Natural killer cell (primary cell): ENCODE data around the gene FRMD3. TPM values are rescaled to one million over a fixed set of nuclear protein-coding genes. Genes with fewer than 3 reads are reported as not detected.

ENCODE experiments used
- ATAC-seq, 3 donors: fragments of 150-1000 bp in 2 of 3; fragments of 200-7000 bp in 1 of 3; cut with Tn5 transposase; 1 replicate in 1 of 3; 2 replicates in 2 of 3; pipeline ENCODE4 v1.10.0; 2021; ENCODE audit warnings: mild to moderate bottlenecking in 2 of 3, moderate library complexity in 2 of 3
- DNase-seq, 2 donors: peaks; one replicate each; pipeline versions ENCODE4 v3.0.0 to v3.0.0-alpha.2; 2013 to 2021; ENCODE audit warnings: mixed read lengths in 1 of 2
- H3K27ac ChIP-seq: one replicate; pipeline ENCODE4 v1.5.1; 2013; ENCODE audit warnings: mild to moderate bottlenecking, low read length
- H3K27me3 ChIP-seq: one replicate; pipeline ENCODE4 v1.6.1; 2013; ENCODE audit warnings: low read length; ENCODE audit not compliant: control insufficient read depth, insufficient read depth
- H3K36me3 ChIP-seq: one replicate; pipeline ENCODE4 v1.6.1; 2013; ENCODE audit warnings: low read length; ENCODE audit not compliant: control insufficient read depth, insufficient read depth
- H3K4me1 ChIP-seq: one replicate; pipeline ENCODE4 v1.6.1; 2013; ENCODE audit warnings: low read length; ENCODE audit not compliant: control insufficient read depth, insufficient read depth
- H3K4me3 ChIP-seq: one replicate; pipeline ENCODE4 v1.5.1; 2013; ENCODE audit warnings: low read length
- H3K9me3 ChIP-seq: one replicate; pipeline ENCODE4 v1.6.1; 2013; ENCODE audit warnings: low read length; ENCODE audit not compliant: control insufficient read depth, insufficient read depth
- H3K27ac Mint-ChIP-seq, 2 donors: one replicate each; pipeline ENCODE4 v1.8.0; 2022; ENCODE audit warnings: mild to moderate bottlenecking in 2 of 2, mixed read lengths in 2 of 2, moderate library complexity in 1 of 2
- H3K27me3 Mint-ChIP-seq, 2 donors: one replicate each; pipeline ENCODE4 v1.8.0; 2022; ENCODE audit warnings: low read depth in 2 of 2, mixed read lengths in 2 of 2
- H3K36me3 Mint-ChIP-seq: one replicate; pipeline ENCODE4 v1.8.0; 2022; ENCODE audit warnings: mixed read lengths
- H3K4me1 Mint-ChIP-seq, 2 donors: one replicate each; pipeline ENCODE4 v1.8.0; 2022; ENCODE audit warnings: mixed read lengths in 2 of 2
- H3K4me3 Mint-ChIP-seq: one replicate; pipeline ENCODE4 v1.8.0; 2022; ENCODE audit warnings: mild to moderate bottlenecking, moderate library complexity, mixed read lengths
- H3K9me3 Mint-ChIP-seq, 2 donors: one replicate each; pipeline ENCODE4 v1.8.0; 2022; ENCODE audit warnings: mixed read lengths in 2 of 2
- WGBS: methylation state at CpG from one replicate; pipeline ENCODE4 v1.1.7; 2013; ENCODE audit warnings: missing lambda C conversion rate; ENCODE audit not compliant: insufficient coverage; 5-methylcytosine and 5-hydroxymethylcytosine counted together
- intact Hi-C: fragments of 100-400 bp; cut with micrococcal nuclease; formaldehyde crosslinking; loops from one replicate; pipeline ENCODE4 v1.14.2; 2022
- total RNA-seq, 4 donors: library from RNA; stranded (reverse); fragments of 120-200 nt in 1 of 4; gene quantifications; one replicate each; pipeline versions ENCODE4 v1.2.3 to v1.2.4, GENCODE V29; 2013 to 2022
- TF ChIP-seq, protein P1 (sequence below): fragments of 200-600 bp; IDR thresholded peaks from one replicate; pipeline ENCODE4 v1.8.0; 2022; ENCODE audit warnings: antibody characterized with exemption

Gene FRMD3
- total RNA-seq, 3 donors from 2014 or later (not counting 1 experiment from before 2014, with no cell fraction given): 1.2 to 2.4 (median 2.1) TPM

DNA sequence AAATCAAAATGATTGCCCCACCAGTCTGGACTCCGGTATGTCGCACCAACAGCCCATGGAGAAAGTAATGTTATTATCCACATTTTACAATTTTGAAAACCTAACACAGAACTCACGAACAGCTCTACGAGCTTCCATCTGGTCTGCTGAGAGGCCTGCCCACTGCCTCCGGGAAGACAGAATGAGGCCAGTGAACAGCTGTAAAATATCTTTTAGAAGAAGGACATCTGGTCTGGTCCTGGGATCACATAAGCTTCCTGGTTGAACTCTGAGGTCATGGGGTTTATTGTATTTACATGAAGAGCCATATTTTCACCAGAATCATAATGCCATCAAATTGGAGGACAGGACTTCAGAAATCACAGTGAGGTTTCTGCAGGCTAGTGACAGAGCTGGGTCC is 89.0 kb downstream of the FRMD3 start:
- ATAC-seq: no peak
- H3K9me3 Mint-ChIP-seq: no peaks in the 10 kb centered on the region

DNA sequence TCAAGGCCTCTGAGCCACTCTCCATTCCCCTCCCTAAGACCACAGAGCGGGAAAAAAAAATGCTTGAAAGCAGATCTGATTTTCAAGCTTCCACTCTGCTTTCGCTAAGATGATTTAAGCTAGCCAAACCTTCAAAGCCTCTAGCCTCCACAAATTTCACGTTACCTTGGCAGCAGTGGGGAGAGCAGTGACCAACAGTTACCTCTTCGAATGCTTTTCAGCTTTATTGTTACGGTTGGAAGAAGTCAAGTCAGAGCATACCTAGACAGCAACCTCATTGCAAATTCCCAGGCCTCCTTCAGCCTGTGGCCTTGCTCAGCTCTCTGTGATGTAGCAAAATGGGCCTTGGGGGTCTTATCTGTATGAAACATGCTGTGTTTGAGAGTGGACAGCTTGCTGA is 89.6 kb downstream of the FRMD3 start:
- Histone ChIP-seq H3K27ac (no peak overlapping the region), H3K4me1 (no peaks in the 10 kb centered on the region), H3K9me3 (no peaks in the 10 kb centered on the region), H3K27me3 (no peaks in the 10 kb centered on the region), H3K4me3 (no peak overlapping the region), H3K36me3 (no peaks in the 10 kb centered on the region)
- TF ChIP-seq, protein P1, sequence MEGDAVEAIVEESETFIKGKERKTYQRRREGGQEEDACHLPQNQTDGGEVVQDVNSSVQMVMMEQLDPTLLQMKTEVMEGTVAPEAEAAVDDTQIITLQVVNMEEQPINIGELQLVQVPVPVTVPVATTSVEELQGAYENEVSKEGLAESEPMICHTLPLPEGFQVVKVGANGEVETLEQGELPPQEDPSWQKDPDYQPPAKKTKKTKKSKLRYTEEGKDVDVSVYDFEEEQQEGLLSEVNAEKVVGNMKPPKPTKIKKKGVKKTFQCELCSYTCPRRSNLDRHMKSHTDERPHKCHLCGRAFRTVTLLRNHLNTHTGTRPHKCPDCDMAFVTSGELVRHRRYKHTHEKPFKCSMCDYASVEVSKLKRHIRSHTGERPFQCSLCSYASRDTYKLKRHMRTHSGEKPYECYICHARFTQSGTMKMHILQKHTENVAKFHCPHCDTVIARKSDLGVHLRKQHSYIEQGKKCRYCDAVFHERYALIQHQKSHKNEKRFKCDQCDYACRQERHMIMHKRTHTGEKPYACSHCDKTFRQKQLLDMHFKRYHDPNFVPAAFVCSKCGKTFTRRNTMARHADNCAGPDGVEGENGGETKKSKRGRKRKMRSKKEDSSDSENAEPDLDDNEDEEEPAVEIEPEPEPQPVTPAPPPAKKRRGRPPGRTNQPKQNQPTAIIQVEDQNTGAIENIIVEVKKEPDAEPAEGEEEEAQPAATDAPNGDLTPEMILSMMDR: no peak
- WGBS: 93% methylated on average over 5 of the region's 5 CpGs
- DNase-seq (no peak), ATAC-seq (no peak)
- Mint-ChIP-seq H3K4me1 (no peaks in the 10 kb centered on the region), H3K27ac (no peak overlapping the region), H3K4me3 (no peak overlapping the region), H3K36me3 (no peaks in the 10 kb centered on the region), H3K27me3 (no peaks in the 10 kb centered on the region), H3K9me3 (no peaks in the 10 kb centered on the region)
- intact Hi-C loops: no loop called here

More for the DNA sequence above, 89.0 kb downstream of the FRMD3 start:
- 100% methylated on average over 5 of the region's 5 CpGs for WGBS
- Histone ChIP-seq H3K36me3 (no peaks in the 10 kb centered on the region), H3K4me1 (no peaks in the 10 kb centered on the region), H3K4me3 (no peak overlapping the region), H3K9me3 (no peaks in the 10 kb centered on the region), H3K27ac (no peak overlapping the region), H3K27me3 (no peaks in the 10 kb centered on the region)
- TF ChIP-seq, protein P1: no peak
- no peak for DNase-seq
- intact Hi-C loops: no loop called here
- Mint-ChIP-seq H3K4me1 (no peaks in the 10 kb centered on the region), H3K27ac (no peak overlapping the region), H3K4me3 (no peak overlapping the region), H3K36me3 (no peaks in the 10 kb centered on the region), H3K27me3 (no peaks in the 10 kb centered on the region)

DNA sequence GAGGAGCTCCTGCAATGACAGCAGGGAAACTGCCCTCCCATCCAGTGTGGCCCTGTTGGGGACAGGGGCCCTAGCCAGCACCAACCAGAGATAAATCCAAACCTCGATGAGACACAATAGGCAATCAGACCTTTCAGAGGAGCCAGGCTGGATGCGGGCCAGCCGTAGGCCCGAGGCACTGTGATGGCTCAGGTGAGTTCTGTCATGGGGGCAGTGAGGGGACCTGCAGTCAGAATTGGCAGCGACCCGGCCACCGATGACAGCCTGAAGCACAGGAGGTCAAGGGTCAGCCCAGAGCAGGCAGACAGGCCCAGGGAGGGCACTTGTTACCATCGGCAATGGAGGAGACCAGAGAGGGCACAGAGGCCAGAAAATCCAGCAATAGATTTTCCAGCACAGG is 90.8 kb downstream of the FRMD3 start:
- H3K4me3 ChIP-seq: no peak overlapping the region
- H3K27me3 ChIP-seq: no peaks in the 10 kb centered on the region
- no peaks in the 10 kb centered on the region for H3K27me3 Mint-ChIP-seq
- intact Hi-C loops: no loop called here
- no peaks in the 10 kb centered on the region for H3K9me3 ChIP-seq
- H3K27ac Mint-ChIP-seq: no peak overlapping the region
- no peak for DNase-seq
- H3K36me3 Mint-ChIP-seq: no peaks in the 10 kb centered on the region
- H3K9me3 Mint-ChIP-seq: no peaks in the 10 kb centered on the region
- no peaks in the 10 kb centered on the region for H3K4me1 ChIP-seq
- ATAC-seq: no peak
- no peaks in the 10 kb centered on the region for H3K4me1 Mint-ChIP-seq
- H3K27ac ChIP-seq: no peak overlapping the region
- 96% methylated on average over 8 of the region's 8 CpGs for WGBS
- TF ChIP-seq, protein P1: no peak
- H3K4me3 Mint-ChIP-seq: no peak overlapping the region
- H3K36me3 ChIP-seq: no peaks in the 10 kb centered on the region

DNA sequence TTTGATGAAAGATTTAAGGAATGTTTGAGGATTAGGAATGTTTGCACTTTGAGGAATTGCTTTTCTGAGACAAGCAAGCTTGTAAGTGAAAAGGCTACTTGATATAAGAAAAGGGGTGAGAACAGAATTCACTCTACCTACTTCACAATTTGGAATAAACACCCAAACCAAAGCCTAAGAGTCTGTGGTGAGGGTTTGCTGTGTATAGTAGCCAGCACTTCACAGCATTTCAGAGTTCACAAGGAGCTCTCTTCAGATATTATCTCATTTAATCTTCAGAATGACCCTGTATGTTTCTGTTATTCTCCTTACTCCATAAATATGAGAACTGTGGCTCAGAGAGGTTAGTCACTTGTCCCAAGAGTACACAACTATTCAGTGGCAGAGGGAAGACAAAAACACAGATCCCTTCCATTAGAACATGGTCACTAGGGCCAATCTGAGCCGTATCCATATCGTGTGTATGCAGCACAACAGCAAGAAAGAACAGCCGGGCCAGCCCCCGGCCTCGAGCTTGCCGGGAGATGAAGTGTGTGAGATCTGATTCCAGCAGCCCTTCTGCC is 92.4 kb downstream of the FRMD3 start:
- H3K27ac Mint-ChIP-seq: no peak overlapping the region
- intact Hi-C loops: no loop called here
- no peaks in the 10 kb centered on the region for H3K9me3 Mint-ChIP-seq
- no peaks in the 10 kb centered on the region for H3K27me3 ChIP-seq
- H3K9me3 ChIP-seq: no peaks in the 10 kb centered on the region
- ATAC-seq (no peak), DNase-seq (no peak)
- H3K27me3 Mint-ChIP-seq: no peaks in the 10 kb centered on the region
- H3K36me3 ChIP-seq: no peaks in the 10 kb centered on the region
- H3K4me1 ChIP-seq: no peaks in the 10 kb centered on the region
- TF ChIP-seq, protein P1: no peak
- no peak overlapping the region for H3K4me3 Mint-ChIP-seq
- WGBS: 96% methylated on average over 6 of the region's 6 CpGs
- no peak overlapping the region for H3K4me3 ChIP-seq
- no peaks in the 10 kb centered on the region for H3K4me1 Mint-ChIP-seq
- no peak overlapping the region for H3K27ac ChIP-seq
- no peaks in the 10 kb centered on the region for H3K36me3 Mint-ChIP-seq
